DMS53 treated with DMSO at 0.1 percent for 48 hours (cell line): ENCODE results near the gene SYT3.
"Not testable (repeated sequence)": the region's sequence is repeated elsewhere in the genome, so short reads cannot be mapped to it uniquely, and the experiment has no call there.

ENCODE experiments used
- DNase-seq: peaks from one replicate; lab custom pipeline; 2025; ENCODE audit not compliant: unreplicated experiment; lab: John Stamatoyannopoulos, UW

Gene SYT3

GRCh38 chr19:50640368-50640767, 687 bp upstream of the SYT3 start:
- DNase-seq = no peak

DNA sequence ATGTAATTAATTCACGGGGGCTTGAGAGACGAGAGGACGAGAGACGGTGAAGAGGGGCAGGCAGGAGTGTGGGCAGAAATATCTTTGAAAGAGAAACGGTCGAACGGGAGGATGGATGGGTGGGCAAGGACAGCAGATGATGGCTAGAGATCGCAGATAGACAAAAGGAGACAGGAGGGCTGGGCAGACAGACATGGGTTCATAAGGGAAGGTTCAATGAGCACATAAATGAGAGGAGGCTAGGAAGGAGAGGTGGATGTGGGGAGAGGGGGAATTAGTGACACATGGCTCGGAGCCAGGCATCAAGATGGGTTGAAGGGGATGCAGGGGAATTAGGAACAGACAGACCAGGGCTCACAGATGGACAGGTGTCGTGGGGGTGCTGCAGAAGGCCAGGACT, 1.1 kb downstream of the SYT3 start:
- no peak for DNase-seq

DNA sequence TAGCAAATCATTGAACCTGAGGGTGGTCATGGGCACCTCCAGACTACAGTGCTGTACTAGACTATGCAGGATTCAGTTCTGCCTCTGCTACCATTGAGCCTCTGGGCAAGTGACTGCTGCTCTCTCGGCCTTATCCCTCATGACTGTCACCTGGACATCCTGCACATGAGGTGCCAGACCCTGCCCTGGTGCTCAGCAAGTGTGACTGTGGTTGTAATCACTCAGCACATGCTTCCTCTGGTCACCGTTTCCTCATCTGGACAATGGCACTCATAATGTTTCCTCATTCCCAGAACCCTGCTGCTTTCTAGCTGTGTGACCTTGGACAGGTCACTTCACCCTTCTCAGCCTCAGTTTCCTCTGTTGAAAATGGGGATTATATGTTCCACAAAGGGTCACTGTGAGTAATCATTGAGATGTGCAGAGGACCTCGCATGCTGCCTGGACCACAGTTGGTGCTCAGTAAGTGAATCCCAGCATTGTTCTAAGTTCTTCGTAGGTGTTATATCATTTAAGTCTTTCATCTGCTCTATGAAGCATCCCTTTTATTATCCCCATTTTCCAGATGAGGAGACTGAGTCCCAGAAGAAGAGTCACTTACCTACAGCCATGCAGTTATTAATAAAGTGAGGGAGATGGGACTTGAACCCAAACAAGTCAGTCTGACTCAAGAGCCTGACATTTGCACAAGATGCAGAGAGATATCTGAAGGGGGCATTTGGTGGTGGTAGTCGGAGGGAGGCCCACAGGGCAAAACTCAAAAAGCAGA, 3.2 kb downstream of the SYT3 start:
- no peak for DNase-seq

DNA sequence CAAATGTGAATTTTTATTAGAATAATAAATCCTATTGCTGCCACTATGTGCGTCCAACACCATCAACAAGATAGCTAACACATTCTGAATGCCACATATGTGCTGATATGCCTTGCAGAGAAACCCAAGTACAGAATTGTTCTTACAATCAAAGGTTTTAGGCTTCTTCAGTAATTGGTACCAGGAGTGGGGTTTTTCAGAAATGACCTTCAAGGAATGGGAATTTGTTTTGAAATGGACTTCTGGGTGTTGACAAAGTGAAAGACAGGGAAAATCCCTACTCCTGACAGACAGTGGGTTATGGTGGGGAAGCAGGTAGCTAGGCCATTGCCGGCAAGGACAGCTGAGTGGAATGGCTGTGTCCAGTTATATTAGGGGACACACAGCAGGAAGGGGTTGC, 5.7 kb downstream of the SYT3 start:
- no peak for DNase-seq

DNA sequence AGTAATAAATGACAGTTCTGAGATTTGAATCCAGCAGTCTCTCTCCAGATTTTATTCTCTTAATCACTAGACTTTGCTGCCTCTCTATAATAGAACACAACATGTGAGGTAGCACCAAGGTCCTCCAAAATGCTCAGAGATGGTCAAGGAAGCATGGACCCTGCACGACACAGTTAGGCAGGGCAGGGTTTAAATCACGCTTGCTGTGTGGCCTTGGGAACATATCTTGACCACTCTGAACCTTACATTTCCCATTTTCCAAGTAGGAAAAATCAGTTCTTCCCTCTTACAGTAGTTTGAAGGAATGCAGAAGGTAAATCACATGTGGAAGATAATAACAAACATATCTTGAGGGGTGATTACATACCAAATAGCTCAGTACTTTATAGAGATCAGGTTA, 6.3 kb downstream of the SYT3 start:
- no peak for DNase-seq

DNA sequence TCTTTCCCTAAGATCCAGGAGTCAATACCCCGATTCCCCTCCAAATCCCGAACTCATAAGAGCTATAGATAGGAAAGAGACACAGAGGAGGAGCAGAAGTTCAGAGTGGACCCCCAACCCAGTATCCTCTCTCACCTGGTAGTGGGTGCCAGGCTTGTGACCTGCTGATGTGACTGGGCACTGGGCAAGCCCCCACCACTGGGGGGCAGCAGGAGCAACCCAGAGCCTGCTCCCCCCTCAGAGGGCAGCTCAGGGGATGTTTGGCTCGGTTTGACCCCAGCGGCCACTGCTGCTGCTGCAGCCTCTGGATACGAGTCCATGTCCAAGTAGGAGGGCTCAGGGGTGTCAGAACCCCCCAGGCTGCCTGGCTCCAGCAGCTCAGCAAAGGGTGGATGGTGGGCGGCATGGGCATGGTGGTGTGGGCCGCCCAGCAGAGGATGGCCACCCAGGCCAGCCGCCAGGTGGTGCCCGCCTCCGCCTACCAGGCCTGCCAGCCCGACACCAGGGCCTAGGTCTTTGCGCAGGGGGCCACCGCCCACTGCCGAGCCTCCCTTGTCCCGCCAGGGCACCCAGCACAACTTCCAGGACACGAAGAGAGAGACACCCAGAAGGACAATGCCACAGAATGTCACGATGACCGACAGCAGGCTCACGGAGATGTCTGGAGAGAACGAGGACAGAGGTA, 7.4 kb downstream of the SYT3 start:
- no peak for DNase-seq

- no peak for DNase-seq
Measured at GRCh38 chr19:50629801-50630200, 9.9 kb downstream of the SYT3 start.

- DNase-seq = no peak
Measured at GRCh38 chr19:50629194-50629593, 10.5 kb downstream of the SYT3 start.

DNA sequence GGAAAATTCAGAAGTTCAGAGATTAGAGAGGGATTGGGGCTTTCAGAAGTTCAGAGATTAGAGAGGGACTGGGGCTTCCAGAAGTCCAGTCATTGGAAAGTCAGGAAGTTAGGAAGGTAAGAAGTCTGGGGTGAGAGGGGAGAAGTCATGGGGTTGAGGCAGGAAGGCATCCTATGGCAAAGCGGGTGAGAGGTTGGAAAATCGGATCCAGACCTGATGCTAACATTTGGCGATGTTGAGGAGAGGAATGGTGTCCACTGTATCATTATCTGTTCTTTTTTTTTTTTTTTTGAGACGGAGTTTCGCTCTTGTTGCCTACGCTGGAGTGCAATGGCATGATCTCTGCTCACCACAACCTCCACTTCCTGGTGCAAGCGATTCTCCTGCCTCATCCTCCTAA, 11.1 kb downstream of the SYT3 start:
- DNase-seq = no peak

GRCh38 chr19:50628146-50628545, 11.5 kb downstream of the SYT3 start:
- no peak for DNase-seq

DNA sequence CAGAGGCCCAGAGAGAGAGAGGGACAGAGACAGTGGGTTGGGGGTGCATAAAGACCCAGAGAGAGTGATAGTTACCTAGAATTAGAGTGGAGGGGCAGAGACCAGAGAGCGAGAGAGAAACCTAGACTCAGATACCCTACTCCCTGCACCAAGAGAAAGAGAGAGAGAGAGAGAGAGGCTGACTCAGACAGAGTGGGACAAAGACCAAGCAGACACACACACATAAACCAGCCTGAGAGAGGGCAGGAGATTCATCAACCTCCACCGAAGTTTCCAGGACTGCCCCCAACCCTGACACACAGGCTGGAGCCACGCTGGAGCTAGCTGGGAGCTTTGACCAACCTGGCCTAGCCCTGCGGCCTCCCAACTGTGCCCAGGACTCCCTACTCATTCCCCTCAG, 12.9 kb downstream of the SYT3 start:
- no peak for DNase-seq

DNA sequence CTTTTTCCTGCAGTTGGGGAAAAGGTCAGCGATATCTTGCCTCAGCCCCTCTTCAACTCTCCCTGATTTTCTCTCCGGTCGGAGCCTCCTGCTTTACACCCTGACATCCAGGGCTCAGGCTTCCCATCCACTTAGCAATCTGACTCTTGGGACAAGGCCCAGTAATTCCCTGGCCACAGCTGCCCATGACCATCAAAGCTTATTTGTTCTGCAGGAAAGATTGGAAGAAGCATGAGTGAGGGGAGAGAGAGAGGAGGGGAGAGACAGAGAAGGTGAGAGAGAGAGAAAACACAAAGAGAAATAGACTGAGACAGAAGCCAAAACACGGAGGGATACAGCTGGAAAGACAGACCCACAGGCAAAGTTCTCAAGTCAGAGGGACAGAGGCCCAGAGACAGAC, 13.7 kb downstream of the SYT3 start:
- no peak for DNase-seq

GRCh38 chr19:50624949-50625600, 14.6 kb downstream of the SYT3 start:
- DNase-seq = no peak

GRCh38 chr19:50620394-50620906, 19.2 kb downstream of the SYT3 start:
- DNase-seq = not testable (repeated sequence)

GRCh38 chr19:50619184-50619583, 20.5 kb downstream of the SYT3 start:
- DNase-seq = not testable (repeated sequence)

GRCh38 chr19:50618379-50618778, 21.3 kb downstream of the SYT3 start:
- not testable (repeated sequence) for DNase-seq

DNA sequence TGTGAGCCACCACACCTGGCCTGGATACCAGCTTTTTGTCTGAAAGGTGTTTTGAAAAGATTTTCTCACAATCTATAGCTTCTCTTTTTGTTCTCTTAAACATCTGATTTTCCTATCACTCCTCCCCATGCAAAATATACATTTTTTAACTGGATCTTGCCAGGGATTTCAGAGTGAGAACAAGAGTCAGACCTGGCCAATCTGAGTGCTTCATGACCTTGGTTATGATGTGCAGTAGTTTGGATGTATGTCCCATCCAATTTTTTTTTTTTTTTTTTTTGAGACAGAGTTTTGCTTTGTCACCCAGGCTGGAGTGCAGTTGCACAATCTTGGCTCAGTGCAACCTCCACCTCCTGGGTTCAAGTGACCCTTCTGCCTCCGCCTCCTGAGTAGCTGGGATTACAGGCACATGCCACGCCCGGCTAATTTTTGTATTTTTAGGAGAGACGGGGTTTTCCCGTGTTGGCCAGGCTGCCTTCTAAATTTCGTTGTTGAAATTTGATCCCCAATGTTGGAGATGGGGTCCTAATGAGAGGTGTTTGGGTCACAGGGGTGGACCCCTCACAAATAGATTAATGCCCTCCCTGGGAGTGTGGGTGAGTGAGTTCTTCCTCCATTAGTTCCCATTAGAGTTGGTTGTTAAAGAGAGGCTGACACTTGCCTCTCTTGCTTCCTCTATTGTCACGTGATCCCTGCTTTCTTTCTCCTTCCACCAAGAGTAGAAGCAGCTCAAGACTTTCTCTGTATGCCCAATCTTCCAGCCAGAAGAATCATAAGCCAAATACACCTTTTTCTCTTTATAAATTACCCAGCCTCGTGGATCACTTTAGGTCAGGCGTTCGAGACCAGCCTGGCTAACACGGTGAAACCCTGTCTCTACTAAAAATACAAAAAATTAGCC, 26.9 kb downstream of the SYT3 start:
- DNase-seq = not testable (repeated sequence)

- DNase-seq = no peak
Measured at GRCh38 chr19:50607874-50608785, 31.6 kb downstream of the SYT3 start.

DNA sequence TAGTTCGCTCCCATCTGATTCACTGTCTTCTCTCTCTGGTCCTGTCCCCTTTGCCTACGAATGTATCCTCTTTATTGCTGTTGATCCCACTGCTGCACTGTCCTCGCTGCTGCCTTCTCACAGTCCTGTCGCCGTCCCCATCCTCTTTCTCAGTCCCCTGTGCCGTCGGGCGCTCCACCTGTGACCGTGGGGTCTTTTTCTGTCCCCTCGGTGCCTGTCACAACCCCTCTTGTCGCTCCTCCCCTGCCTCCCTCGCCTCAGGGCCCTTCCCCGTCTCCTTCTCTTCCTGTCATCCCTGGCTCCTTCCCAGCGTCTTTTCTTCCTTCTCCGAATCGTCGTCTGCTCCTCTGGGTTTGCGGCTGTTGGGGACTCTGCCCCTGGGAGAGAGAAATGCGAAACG, 32.3 kb downstream of the SYT3 start:
- no peak for DNase-seq
